ENCODE measurements around the gene AHRR.

AHRR gene

DNA sequence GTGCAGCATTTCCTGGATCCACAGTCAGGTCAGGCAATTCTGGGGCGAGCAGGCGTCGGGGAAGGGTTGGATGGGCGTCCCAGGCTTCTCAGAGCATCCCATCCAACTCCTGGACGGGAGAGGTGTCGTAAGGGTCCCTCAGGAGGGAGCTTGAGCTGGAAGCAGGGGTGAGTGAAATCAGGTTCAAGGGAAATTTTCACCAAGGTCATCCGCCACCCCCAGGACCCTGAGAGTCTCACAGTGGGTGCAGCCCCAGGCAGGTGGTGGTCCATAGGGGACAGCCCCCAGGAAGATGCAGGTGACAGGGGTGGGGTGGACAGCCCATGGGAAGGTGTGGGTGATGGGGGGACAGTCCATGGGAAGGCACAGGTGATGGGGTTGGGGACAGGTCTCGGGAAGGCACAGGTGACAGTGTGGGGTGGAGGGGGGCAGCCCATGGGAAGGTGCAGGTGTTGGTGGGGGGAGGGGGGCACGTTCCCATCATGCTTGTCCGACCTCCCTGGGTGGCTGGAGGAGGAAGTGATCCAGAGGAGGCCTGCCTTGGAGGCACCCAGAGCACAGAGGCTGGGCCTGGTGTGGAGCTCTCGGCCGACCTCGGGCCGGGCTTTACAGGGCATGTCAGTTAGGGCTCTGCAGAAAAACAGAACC is 48.9 kb downstream of the AHRR start:
- DNase-seq (ENCODE audit: low read depth) = no peak
- TF ChIP-seq, protein P1, sequence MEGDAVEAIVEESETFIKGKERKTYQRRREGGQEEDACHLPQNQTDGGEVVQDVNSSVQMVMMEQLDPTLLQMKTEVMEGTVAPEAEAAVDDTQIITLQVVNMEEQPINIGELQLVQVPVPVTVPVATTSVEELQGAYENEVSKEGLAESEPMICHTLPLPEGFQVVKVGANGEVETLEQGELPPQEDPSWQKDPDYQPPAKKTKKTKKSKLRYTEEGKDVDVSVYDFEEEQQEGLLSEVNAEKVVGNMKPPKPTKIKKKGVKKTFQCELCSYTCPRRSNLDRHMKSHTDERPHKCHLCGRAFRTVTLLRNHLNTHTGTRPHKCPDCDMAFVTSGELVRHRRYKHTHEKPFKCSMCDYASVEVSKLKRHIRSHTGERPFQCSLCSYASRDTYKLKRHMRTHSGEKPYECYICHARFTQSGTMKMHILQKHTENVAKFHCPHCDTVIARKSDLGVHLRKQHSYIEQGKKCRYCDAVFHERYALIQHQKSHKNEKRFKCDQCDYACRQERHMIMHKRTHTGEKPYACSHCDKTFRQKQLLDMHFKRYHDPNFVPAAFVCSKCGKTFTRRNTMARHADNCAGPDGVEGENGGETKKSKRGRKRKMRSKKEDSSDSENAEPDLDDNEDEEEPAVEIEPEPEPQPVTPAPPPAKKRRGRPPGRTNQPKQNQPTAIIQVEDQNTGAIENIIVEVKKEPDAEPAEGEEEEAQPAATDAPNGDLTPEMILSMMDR (IDR thresholded peaks at IDR 0.05; ENCODE audit: low read depth, low read length, missing control alignments) = no peak
- no peak overlapping the region for H3K4me3 ChIP-seq (ENCODE audit: low read depth, low read length)

DNA sequence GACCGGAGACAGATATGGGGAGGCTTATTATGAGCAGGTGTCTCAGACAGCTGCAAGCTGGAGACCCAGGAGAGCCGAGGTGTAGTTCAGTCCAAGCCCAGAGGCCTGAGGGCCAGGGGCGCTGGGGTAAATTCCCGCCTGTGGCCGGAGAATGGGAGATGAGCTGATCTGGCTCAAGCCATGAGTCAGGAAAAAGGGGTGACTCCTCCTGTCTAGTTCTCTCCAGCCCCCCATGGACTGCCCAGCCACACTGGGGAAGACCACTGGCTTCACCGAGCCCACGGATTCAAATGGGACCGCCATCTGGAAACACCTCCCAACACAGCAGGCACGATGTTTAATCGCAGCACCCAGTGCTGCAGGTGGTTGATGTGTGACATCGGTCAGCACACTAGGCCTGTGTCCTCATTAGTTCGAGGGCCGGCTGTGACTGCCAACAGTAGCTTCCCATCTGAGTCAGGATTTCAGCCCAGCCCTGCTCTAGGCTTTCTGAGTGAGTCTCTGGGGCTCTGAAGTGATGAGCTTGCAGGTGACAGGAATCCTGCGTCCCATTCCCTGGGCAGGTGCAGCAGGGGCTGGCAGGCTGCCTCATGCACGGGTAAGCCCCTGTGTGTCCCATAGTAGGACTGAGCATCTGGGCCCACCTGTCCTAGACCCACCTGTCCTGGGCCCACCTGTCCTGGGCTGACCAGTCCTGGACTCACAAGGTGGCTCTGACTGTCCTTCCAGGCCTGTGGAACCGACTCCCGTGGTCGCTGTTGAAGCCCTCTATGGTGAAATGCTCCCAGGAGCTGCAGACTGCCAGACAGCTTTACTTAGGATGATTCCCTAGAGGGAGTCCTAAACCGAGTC is 49.7 kb downstream of the AHRR start:
- no peak for DNase-seq (ENCODE audit: low read depth)
- TF ChIP-seq, protein P1 (IDR thresholded peaks at IDR 0.05; ENCODE audit: low read depth, low read length, missing control alignments) = no peak
- no peak overlapping the region for H3K4me3 ChIP-seq (ENCODE audit: low read depth, low read length)

DNA sequence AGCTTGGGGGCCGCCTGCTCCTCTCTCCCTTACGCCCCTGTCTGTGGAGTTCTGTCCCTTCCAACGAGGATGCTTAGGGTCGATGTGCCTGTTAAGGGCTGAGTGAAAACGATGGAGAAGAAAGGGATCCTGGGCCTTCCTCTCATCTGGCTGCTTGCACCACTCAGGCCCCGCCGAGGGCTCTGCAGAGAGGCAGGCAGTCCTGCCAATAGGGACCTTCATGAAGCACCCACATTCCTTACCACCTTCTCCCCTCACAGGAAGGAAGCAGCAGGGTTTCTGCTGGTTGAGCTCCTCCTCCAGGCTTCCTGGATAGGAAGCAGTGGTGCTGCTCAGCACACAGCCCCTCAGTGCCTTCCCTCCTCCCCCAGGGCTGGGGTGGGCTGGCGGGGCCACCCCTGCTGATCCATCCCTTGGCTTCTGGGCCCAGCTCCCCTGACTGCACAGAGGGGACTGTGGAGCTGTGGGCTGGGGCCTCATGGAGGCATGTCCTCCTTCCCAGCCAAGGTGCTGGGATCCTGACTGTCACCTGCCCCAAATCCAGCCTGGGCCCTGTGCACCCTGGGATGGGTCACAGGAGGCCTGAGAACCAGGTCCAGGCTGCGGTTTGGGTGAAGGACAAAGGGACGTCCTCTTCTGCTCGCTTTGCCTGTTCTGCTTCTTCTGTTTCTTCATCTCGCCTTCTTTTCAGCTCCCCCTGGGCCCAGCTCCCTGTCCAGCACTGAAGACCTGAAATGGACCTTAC is 50.5 kb downstream of the AHRR start:
- no peak overlapping the region for H3K4me3 ChIP-seq (ENCODE audit: low read depth, low read length)
- TF ChIP-seq, protein P1 (IDR thresholded peaks at IDR 0.05; ENCODE audit: low read depth, low read length, missing control alignments) = no peak
- DNase-seq (ENCODE audit: low read depth) = no peak

DNA sequence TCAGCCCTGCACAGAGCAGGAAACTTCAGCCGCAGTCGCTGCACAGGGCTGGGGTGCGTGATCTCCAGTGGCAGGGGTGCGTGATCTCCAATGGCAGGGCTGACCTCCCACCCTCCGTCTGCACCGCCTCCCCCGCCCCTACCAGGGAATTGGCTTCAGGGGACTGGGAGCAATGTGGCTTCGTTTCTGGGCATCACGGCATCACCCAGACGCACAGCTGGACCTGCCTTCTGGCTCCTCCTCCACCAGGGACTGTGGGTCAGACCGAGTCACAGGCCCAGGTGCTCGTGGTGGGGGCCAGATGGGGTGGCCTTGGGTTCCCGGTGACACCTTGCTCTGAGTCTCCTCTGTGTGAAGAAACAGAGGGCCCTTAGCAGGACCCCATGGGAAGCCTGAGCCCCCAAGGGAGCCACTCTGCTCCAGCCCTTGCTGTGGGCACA is 51.1 kb downstream of the AHRR start:
- TF ChIP-seq, protein P1 (IDR thresholded peaks at IDR 0.05; ENCODE audit: low read depth, low read length, missing control alignments) = no peak
- no peak overlapping the region for H3K4me3 ChIP-seq (ENCODE audit: low read depth, low read length)
- DNase-seq (ENCODE audit: low read depth) = no peak

DNA sequence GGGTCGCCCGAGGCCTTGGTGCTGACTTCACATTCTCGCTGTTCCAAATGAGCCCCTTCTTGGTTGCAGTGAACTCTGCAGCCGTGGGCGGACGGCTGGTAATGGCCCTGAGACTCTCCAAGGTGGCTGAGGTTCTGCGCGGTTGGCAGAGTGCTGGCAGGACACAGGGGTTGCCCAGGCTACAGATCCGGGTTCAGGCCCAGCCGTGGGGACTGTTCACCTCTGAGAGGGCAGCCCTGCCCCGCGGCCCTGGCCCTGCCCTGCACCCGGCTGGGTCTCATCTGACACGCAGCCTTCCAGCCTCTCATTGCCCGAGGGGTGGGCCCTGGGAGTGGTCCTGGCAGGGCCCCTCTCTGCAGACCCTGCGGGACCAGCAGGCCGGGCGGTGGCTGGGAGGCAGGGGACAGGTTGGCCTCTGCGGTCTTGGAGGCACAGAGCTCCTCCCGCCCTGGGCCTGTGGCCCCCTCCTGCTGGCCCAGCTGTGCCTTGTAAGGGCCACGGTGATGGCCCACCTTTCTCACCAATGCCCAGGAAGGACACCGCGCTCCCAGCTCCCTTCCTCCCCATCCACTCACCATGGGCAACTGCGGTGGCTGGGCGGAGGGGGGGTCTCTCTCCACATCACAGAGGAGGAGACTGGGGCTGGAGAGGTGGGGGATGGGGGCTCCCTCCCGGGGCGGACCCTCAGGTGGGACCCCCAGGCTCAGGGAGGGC is 51.6 kb downstream of the AHRR start:
- TF ChIP-seq, protein P1 (IDR thresholded peaks at IDR 0.05; ENCODE audit: low read depth, low read length, missing control alignments) = no peak
- no peak for DNase-seq (ENCODE audit: low read depth)
- peak overlapping the region; percentile 33 for H3K4me3 ChIP-seq (ENCODE audit: low read depth, low read length)
